HCT116 (cell line): ENCODE results near the gene CD70. TPM values are rescaled to one million over a fixed set of nuclear protein-coding genes. Genes with fewer than 3 reads are reported as not detected.

Experiments
- ATAC-seq: fragments of 200-7000 bp; cut with Tn5 transposase; 2 replicates; pipeline ENCODE4 v1.9.1; 2020; ENCODE audit warnings: mild to moderate bottlenecking, moderate library complexity
- BruUV-seq: library from RNA; stranded (reverse); fragments of 400-500 nt; replicated peaks from 2 replicates; lab custom pipeline; 2021; lab: Mats Ljungman, UMichigan
- CTCF ChIA-PET: fragments of 300-600 bp; sonication (Branson Sonifier 250); formaldehyde crosslinking; loops from one replicate; lab custom pipeline; 2021; ENCODE audit warnings: antibody characterized with exemption; lab: Charles Lee
- POLR2A ChIA-PET: fragments of 300-600, 350-600 bp; sonication (Branson Sonifier 250); formaldehyde crosslinking; loops from one replicate; lab custom pipeline; 2021; ENCODE audit warnings: antibody characterized with exemption; lab: Charles Lee
- RAD21 ChIA-PET, 2 experiments: fragments of 300-600 bp; sonication (Branson Sonifier 250); formaldehyde crosslinking; loops; one replicate each; lab custom pipeline; 2023; ENCODE audit warnings: low total read pairs in 2 of 2; ENCODE audit not compliant: uncharacterized antibody in 2 of 2, unreplicated experiment in 2 of 2, low non-redundant PET in 1 of 2; lab: Charles Lee
- DNase-seq: peaks from one replicate; pipeline ENCODE4 v3.0.0-alpha.2; 2010; ENCODE audit warnings: low read depth, low spot score
- H2AFZ ChIP-seq: fragments of 200-600 bp; shearing (Covaris generic), sonication (generic); 2 replicates; pipeline ENCODE4 v1.6.1; 2017; ENCODE audit warnings: low read depth, mixed run types, mixed read lengths, antibody characterized with exemption, low read length; ENCODE audit not compliant: poor library complexity, severe bottlenecking
- H3K27ac ChIP-seq: 2 replicates; pipeline ENCODE4 v1.5.1; 2012; ENCODE audit warnings: low read depth, low read length
- H3K27me3 ChIP-seq: fragments of 200-600 bp; sonication (generic); 2 replicates; pipeline ENCODE4 v1.6.1; 2016; ENCODE audit warnings: mixed run types, low read length, mixed read lengths; ENCODE audit not compliant: insufficient read depth
- H3K36me3 ChIP-seq, 2 experiments: fragments of 200-500 bp in 1 of 2; fragments of 200-600 bp in 1 of 2; sonication (Bioruptor generic) in 1 of 2; sonication (generic) in 1 of 2; 2 replicates each; pipeline versions ENCODE4 v1.5.1 to v1.6.1; 2014 to 2016; ENCODE audit warnings: low read length in 2 of 2, inconsistent platforms in 1 of 2, mixed read lengths in 1 of 2, mixed run types in 1 of 2; ENCODE audit not compliant: insufficient read depth in 2 of 2, control insufficient read depth in 1 of 2
- H3K4me1 ChIP-seq, 2 experiments: fragments of 200-600 bp in 1 of 2; sonication (generic) in 1 of 2; 2 replicates each; pipeline versions ENCODE4 v1.5.1 to v1.6.1; 2012 to 2017; ENCODE audit warnings: low read length in 2 of 2, inconsistent platforms in 1 of 2, mild to moderate bottlenecking in 1 of 2, mixed read lengths in 1 of 2, mixed run types in 1 of 2, moderate library complexity in 1 of 2; ENCODE audit not compliant: insufficient read depth in 2 of 2, control insufficient read depth in 1 of 2
- H3K4me2 ChIP-seq: fragments of 200-600 bp; sonication (generic); 2 replicates; pipeline ENCODE4 v1.6.1; 2017; ENCODE audit warnings: mixed run types, low read length, mixed read lengths
- H3K4me3 ChIP-seq, 2 experiments: fragments of 200-600 bp in 1 of 2; sonication (generic) in 1 of 2; replicated peaks in 1 of 2; 2 replicates each; pipeline ENCODE4 v1.5.1; 2011 to 2016; ENCODE audit warnings: low read length in 2 of 2, control low read depth in 1 of 2, low read depth in 1 of 2, mild to moderate bottlenecking in 1 of 2, mixed read lengths in 1 of 2, mixed run types in 1 of 2
- H3K79me2 ChIP-seq: fragments of 200-600 bp; sonication (generic); 2 replicates; pipeline ENCODE4 v1.6.1; 2017; ENCODE audit warnings: mild to moderate bottlenecking, mixed run types, low read length, moderate library complexity, mixed read lengths; ENCODE audit not compliant: insufficient read depth
- H3K9ac ChIP-seq: fragments of 200-600 bp; sonication (generic); 2 replicates; pipeline ENCODE4 v1.6.1; 2016; ENCODE audit warnings: low read length, mixed read lengths
- H3K9me2 ChIP-seq: fragments of 200-600 bp; sonication (generic), shearing (Covaris generic); 2 replicates; pipeline ENCODE4 v1.6.1; 2017; ENCODE audit warnings: mixed run types, mild to moderate bottlenecking, moderate library complexity; ENCODE audit not compliant: insufficient read depth
- H3K9me3 ChIP-seq, 2 experiments: fragments of 200-500 bp in 1 of 2; fragments of 200-600 bp in 1 of 2; sonication (Bioruptor generic) in 1 of 2; sonication (generic) in 1 of 2; 2 replicates each; pipeline ENCODE4 v1.6.1; 2014 to 2017; ENCODE audit warnings: low read length in 2 of 2, mixed read lengths in 2 of 2, inconsistent platforms in 1 of 2, low read depth in 1 of 2, mild to moderate bottlenecking in 1 of 2, mixed run types in 1 of 2, moderate library complexity in 1 of 2; ENCODE audit not compliant: control insufficient read depth in 1 of 2, insufficient read depth in 1 of 2
- H4K20me1 ChIP-seq: fragments of 200-600 bp; sonication (generic), shearing (Covaris generic); 2 replicates; pipeline ENCODE4 v1.6.1; 2017; ENCODE audit warnings: mixed run types, mild to moderate bottlenecking, moderate library complexity; ENCODE audit not compliant: insufficient read depth
- ATF3 ChIP-seq: IDR thresholded peaks from 2 replicates; pipeline ENCODE4 v1.6.1; 2012
- CTCF ChIP-seq, 3 experiments: fragments of 200-600 bp in 1 of 3; sonication (generic) in 1 of 3; IDR thresholded peaks in 2 of 3; conservative IDR thresholded peaks in 1 of 3; 2 replicates each; pipeline ENCODE4 v1.5.1; 2012 to 2017; ENCODE audit warnings: low read depth in 2 of 3, low read length in 2 of 3, antibody characterized with exemption in 1 of 3, borderline replicate concordance in 1 of 3, control low read depth in 1 of 3, mild to moderate bottlenecking in 1 of 3, mixed read lengths in 1 of 3, mixed run types in 1 of 3, moderate library complexity in 1 of 3; ENCODE audit not compliant: insufficient read depth in 1 of 3
- EGR1 ChIP-seq: IDR thresholded peaks from 2 replicates; pipeline ENCODE4 v1.6.1; 2012; ENCODE audit warnings: low read depth
- EZH2phosphoT487 ChIP-seq: fragments of 200-600 bp; IDR thresholded peaks from 2 replicates; pipeline ENCODE4 v1.6.1; 2018; ENCODE audit warnings: antibody characterized with exemption, borderline replicate concordance
- JUND ChIP-seq: IDR thresholded peaks from 2 replicates; pipeline ENCODE4 v1.6.1; 2012
- MAX ChIP-seq: IDR thresholded peaks from 2 replicates; pipeline ENCODE4 v1.6.1; 2012
- RAD21 ChIP-seq: IDR thresholded peaks from 2 replicates; pipeline ENCODE4 v1.6.1; 2012; ENCODE audit warnings: low read depth, mild to moderate bottlenecking
- SIN3A ChIP-seq: IDR thresholded peaks from 2 replicates; pipeline ENCODE4 v1.6.1; 2012; ENCODE audit warnings: low read depth
- SRF ChIP-seq: IDR thresholded peaks from 2 replicates; pipeline ENCODE4 v1.6.1; 2012; ENCODE audit warnings: low read depth
- ZNF274 ChIP-seq: fragments of 200-500 bp; sonication (Bioruptor generic); IDR thresholded peaks from 2 replicates; pipeline ENCODE4 v1.6.1; 2014; ENCODE audit warnings: mild to moderate bottlenecking, low read depth, low read length, inconsistent platforms
- intact Hi-C: fragments of 100-400 bp; cut with micrococcal nuclease; formaldehyde crosslinking; loops from 2 replicates; pipeline ENCODE4 v1.10.0; 2022
- total RNA-seq: library from RNA; stranded (reverse); gene quantifications from one replicate; pipeline ENCODE4 v1.2.1, GENCODE V29; 2021; ENCODE audit not compliant: unreplicated experiment
- TF ChIP-seq, protein P1 (sequence below): IDR thresholded peaks from 2 replicates; pipeline ENCODE4 v1.6.1; 2012; ENCODE audit warnings: low read depth

Gene CD70
- total RNA-seq, 1 experiment from 2014 or later, result 2.1 TPM

GRCh38 chr19:6556480-6557195, 34.3 kb downstream of the CD70 start:
- no peaks in the 10 kb centered on the region for H4K20me1 ChIP-seq
- H3K9me3 ChIP-seq, result no peaks in the 10 kb centered on the region
- no peak overlapping the region for H3K27ac ChIP-seq
- intact Hi-C loops, result no loop called here
- ATAC-seq (no peak), DNase-seq (no peak)
- BruUV-seq, result no TSS peak
- POLR2A ChIA-PET, result no interaction called here
- no peak overlapping the region for H3K4me3 ChIP-seq
- H2AFZ ChIP-seq, result peak overlapping the region; percentile 54
- H3K9ac ChIP-seq, result no peak overlapping the region
- no peaks in the 10 kb centered on the region for H3K27me3 ChIP-seq
- H3K4me1 ChIP-seq, result peaks cover 11 to 12% of the 10 kb centered on the region in 2 experiments
- H3K79me2 ChIP-seq, result no peaks in the 10 kb centered on the region
- TF ChIP-seq SIN3A (no peak), EZH2phosphoT487 (no peak), CTCF (IDR thresholded peaks at IDR 0.05 in 2 of 3, conservative IDR thresholded peaks at IDR 0.05 in 1 of 3; ENCODE audit: borderline replicate concordance in 1 of 3, insufficient read depth in 1 of 3, low read depth in 2 of 3, low read length in 2 of 3) (no peak), MAX (no peak), SRF (no peak), ATF3 (no peak), JUND (no peak)
- RAD21 ChIA-PET, result no interaction called here
- H3K4me2 ChIP-seq, result no peak overlapping the region
- H3K36me3 ChIP-seq, result no peaks in the 10 kb centered on the region
- H3K9me2 ChIP-seq, result no peaks in the 10 kb centered on the region
- CTCF ChIA-PET, result no interaction called here

GRCh38 chr19:6556043-6556449, 34.9 kb downstream of the CD70 start:
- ChIA-PET CTCF (no interaction called here), POLR2A (no interaction called here)
- no peaks in the 10 kb centered on the region for H3K27me3 ChIP-seq
- TF ChIP-seq ZNF274, result no peak
- no peak for TF ChIP-seq EZH2phosphoT487
- no peak for TF ChIP-seq MAX
- no peak for TF ChIP-seq RAD21
- TF ChIP-seq EGR1, result no peak
- TF ChIP-seq, protein P1, sequence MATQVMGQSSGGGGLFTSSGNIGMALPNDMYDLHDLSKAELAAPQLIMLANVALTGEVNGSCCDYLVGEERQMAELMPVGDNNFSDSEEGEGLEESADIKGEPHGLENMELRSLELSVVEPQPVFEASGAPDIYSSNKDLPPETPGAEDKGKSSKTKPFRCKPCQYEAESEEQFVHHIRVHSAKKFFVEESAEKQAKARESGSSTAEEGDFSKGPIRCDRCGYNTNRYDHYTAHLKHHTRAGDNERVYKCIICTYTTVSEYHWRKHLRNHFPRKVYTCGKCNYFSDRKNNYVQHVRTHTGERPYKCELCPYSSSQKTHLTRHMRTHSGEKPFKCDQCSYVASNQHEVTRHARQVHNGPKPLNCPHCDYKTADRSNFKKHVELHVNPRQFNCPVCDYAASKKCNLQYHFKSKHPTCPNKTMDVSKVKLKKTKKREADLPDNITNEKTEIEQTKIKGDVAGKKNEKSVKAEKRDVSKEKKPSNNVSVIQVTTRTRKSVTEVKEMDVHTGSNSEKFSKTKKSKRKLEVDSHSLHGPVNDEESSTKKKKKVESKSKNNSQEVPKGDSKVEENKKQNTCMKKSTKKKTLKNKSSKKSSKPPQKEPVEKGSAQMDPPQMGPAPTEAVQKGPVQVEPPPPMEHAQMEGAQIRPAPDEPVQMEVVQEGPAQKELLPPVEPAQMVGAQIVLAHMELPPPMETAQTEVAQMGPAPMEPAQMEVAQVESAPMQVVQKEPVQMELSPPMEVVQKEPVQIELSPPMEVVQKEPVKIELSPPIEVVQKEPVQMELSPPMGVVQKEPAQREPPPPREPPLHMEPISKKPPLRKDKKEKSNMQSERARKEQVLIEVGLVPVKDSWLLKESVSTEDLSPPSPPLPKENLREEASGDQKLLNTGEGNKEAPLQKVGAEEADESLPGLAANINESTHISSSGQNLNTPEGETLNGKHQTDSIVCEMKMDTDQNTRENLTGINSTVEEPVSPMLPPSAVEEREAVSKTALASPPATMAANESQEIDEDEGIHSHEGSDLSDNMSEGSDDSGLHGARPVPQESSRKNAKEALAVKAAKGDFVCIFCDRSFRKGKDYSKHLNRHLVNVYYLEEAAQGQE, result no peak

More at GRCh38 chr19:6556043-6556449, 34.9 kb downstream of the CD70 start:
- Histone ChIP-seq H3K79me2 (no peaks in the 10 kb centered on the region), H3K27ac (no peak overlapping the region), H3K9me3 (no peaks in the 10 kb centered on the region), H3K9ac (no peak overlapping the region), H3K4me3 (no peak overlapping the region), H3K4me2 (no peak overlapping the region), H3K4me1 (peaks cover 11 to 18% of the 10 kb centered on the region in 2 experiments), H3K36me3 (no peaks in the 10 kb centered on the region), H3K9me2 (no peaks in the 10 kb centered on the region), H4K20me1 (no peaks in the 10 kb centered on the region), H2AFZ (peak overlapping the region; percentile 54)
- RAD21 ChIA-PET, result no interaction called here
- BruUV-seq, result no TSS peak
- intact Hi-C loops, result no loop called here
- ATAC-seq (no peak), DNase-seq (no peak)
